ENCODE results near the gene CASP7. TPM values are rescaled to one million over a fixed set of nuclear protein-coding genes. Genes with fewer than 3 reads are reported as not detected.

The CASP7 gene
- 10 to 100 TPM; 14.6 to 16.4 TPM for total RNA-seq

DNA sequence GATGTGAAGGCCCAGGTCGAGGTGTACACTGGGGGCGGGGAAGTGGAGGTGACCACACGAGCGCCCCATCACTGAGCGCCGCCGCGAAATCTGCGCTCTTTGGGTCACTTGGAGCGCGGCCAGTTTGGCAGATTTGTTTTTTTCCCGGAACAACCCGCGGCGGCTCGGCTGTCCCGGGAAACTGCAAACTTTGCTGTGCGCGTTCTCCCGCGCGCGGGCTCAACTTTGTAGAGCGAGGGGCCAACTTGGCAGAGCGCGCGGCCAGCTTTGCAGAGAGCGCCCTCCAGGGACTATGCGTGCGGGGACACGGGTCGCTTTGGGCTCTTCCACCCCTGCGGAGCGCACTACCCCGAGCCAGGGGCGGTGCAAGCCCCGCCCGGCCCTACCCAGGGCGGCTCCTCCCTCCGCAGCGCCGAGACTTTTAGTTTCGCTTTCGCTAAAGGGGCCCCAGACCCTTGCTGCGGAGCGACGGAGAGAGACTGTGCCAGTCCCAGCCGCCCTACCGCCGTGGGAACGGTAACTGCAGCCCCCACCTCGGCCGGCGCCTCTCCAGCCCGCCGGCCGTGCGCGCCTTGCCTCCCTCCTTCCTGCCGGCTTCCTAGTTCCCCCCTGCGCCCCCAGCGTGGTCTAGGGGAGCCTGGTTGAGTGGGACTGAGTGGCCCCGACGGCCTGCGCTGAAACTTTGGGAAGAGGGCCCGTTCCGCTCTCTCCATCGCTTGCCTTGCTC lies at the start of gene CASP7:
Gene CASP7 (plus strand): TSS at position 450 of the 727 bp plus-strand sequence. CDS start 17,582 bp downstream, outside the sequence.
- Mint-ChIP-seq H3K27ac (peak within 1 kb of the TSS; percentile 82), H3K4me1 (peaks cover 42% of the 10 kb centered on the region), H3K9me3 (ENCODE audit: low read depth) (peaks cover 9% of the 10 kb centered on the region), H3K4me3 (peak within 1 kb of the TSS; percentile 80), H3K36me3 (ENCODE audit: low read depth) (peaks cover 25% of the 10 kb centered on the region), H3K27me3 (peaks cover under 1% of the 10 kb centered on the region)
- POLR2A ChIA-PET = interaction anchor here (1.5 kb wide), 1 partner anchor 495 kb away, joined by 3 read pairs; the partner anchor contains the start of gene CCDC186
- intact Hi-C loops (cut with DNase I, micrococcal nuclease) = loop anchor here (1.0 to 10.0 kb wide), 11 partner anchors 173 to 1255 kb away; partner anchors contain the start of genes CCDC186 (in 2 of the 2), DCLRE1A (in 2 of the 2), NHLRC2 (in 2 of the 2) and TRUB1 (in 1 of the 2)
- peak; percentile 80 for ATAC-seq
- CTCF ChIA-PET = interaction anchor here (0.6 to 1.9 kb wide), 7 partner anchors 13 to 404 kb away, joined by 3 to 6 read pairs (median 3); partner anchors contain the start of gene PLEKHS1
- DNase-seq = peak; percentile 91

DNA sequence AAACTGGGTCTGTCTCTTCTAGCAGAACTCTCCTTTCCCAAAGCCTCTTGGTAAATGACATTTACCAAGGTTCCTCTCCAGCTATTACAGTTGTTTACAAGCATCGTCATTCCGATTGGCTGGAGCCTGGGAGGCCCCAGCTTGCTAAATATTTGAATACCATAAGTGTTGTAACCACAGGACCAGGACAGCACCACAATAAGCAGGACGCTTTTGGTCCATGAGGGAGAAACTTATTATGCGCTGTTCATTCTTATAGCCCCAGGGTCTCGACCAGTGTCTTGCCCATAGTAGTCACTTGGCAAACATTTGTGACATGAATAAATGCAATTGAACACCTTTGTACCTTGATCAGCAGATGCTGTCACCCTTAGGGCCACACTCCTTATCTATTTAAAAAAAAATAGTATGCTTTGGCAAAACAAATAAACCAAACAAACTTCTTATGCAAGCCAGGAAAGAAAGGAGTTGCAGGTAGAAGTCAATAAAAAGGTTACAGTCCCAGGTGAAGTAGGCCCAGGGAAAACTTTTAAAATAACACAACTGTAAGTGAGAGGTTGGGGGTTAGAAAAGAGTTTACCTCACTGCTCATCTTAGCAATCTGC lies 48.7 kb upstream of the CASP7 start:
- ChIA-PET POLR2A (no interaction called here), CTCF (no interaction called here)
- no peaks in the 10 kb centered on the region for H3K4me1 Mint-ChIP-seq
- no peaks in the 10 kb centered on the region for H3K36me3 Mint-ChIP-seq (ENCODE audit: low read depth)
- no peak overlapping the region for H3K4me3 Mint-ChIP-seq
- intact Hi-C loops (cut with DNase I, micrococcal nuclease) = no loop called here
- no peak overlapping the region for H3K27ac Mint-ChIP-seq
- DNase-seq = no peak
- H3K9me3 Mint-ChIP-seq (ENCODE audit: low read depth) = no peaks in the 10 kb centered on the region
- no peak for ATAC-seq
- peaks cover 9% of the 10 kb centered on the region for H3K27me3 Mint-ChIP-seq

DNA sequence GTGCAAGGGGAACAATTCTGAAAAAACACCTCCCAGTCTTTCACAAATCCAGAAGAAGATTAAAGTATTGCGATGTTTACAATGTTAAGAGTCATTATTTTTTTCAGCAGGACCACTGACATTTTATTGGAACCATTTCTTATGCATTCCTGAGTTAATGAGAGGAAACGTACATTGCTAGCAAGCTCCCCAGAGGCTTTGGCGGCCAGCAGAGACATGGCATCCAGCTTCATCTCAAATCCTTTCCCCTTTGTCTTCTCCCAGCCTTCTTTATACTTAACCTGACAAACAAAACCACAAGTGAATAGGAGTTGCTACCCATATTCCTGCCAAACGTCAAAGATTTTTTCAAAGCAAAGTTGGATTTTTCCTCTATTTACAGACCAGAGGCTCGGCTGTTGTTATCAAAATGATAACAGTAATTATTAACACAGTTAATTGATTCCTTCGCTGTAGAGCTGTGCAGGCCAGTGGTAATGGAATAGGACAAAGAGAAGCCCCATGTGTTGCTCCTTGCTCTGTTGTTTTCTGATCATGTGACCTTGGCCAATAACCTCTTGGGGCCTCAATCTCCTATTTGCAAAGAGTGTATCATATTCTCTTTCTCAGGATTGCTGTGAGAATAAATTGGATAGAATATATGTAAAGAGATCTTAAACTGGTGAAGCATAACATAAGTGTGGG lies 47.9 kb upstream of the CASP7 start:
- POLR2A ChIA-PET = no interaction called here
- intact Hi-C loops (cut with DNase I, micrococcal nuclease) = no loop called here
- no peak overlapping the region for H3K4me3 Mint-ChIP-seq

DNA sequence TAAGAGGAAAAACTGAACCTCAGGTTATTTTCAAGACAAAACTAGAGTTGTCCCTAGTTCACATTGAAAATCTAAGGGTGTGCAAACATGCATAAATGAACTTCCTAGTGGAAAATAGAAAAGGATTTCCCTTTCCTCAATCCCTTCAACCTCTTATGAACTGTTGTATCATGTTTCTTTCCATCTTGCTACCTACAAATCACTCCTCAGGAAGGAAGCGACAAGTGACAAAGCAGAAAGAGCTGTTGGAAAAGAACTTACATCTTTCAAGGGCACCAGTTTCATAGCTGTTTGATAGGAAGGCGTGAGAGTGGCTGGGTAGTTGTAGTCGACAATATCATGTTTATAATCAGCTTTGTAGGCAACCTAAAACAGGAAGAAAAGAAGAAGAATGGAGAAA lies 39.7 kb upstream of the CASP7 start:
- ChIA-PET CTCF (interaction anchor here (1.0 kb wide), 1 partner anchor 10 kb away, joined by 3 read pairs; no protein-coding TSS in a partner anchor), POLR2A (no interaction called here)
- no peak overlapping the region for H3K27ac Mint-ChIP-seq
- intact Hi-C loops (cut with DNase I, micrococcal nuclease) = no loop called here
- H3K4me1 Mint-ChIP-seq = no peaks in the 10 kb centered on the region
- no peaks in the 10 kb centered on the region for H3K36me3 Mint-ChIP-seq (ENCODE audit: low read depth)
- ATAC-seq (no peak), DNase-seq (no peak)
- no peak overlapping the region for H3K4me3 Mint-ChIP-seq
- H3K9me3 Mint-ChIP-seq (ENCODE audit: low read depth) = no peaks in the 10 kb centered on the region
- H3K27me3 Mint-ChIP-seq = peaks cover 32% of the 10 kb centered on the region

More for the DNA sequence above, 47.9 kb upstream of the CASP7 start:
- ATAC-seq (no peak), DNase-seq (no peak)
- Mint-ChIP-seq H3K9me3 (ENCODE audit: low read depth) (no peaks in the 10 kb centered on the region), H3K4me1 (no peaks in the 10 kb centered on the region), H3K27me3 (peaks cover 11% of the 10 kb centered on the region), H3K27ac (no peak overlapping the region), H3K36me3 (ENCODE audit: low read depth) (no peaks in the 10 kb centered on the region)
- CTCF ChIA-PET = no interaction called here

DNA sequence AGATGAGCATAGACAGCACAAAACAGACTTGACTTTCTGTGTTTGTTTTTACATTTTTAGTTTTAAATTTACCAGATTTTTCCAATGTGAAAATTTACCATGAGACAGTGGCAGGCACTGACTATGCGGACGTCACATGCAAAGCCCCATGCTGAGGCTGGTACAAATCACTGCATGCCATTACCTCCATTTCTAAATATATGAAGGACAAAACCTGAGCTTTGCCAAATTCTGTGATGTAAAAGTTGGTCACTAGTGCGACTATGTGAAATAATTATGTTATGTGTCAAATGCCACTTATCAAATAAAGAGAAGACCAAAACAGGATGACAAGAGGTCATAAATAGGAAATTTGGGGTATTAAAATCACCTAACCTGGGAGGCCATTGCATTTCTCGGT lies 38.0 kb upstream of the CASP7 start:
- Mint-ChIP-seq H3K4me1 (no peaks in the 10 kb centered on the region), H3K27ac (no peak overlapping the region), H3K9me3 (ENCODE audit: low read depth) (no peaks in the 10 kb centered on the region), H3K27me3 (peaks cover 25% of the 10 kb centered on the region), H3K4me3 (no peak overlapping the region), H3K36me3 (ENCODE audit: low read depth) (no peaks in the 10 kb centered on the region)
- intact Hi-C loops (cut with DNase I, micrococcal nuclease) = no loop called here
- DNase-seq (no peak), ATAC-seq (no peak)
- ChIA-PET POLR2A (no interaction called here), CTCF (no interaction called here)

DNA sequence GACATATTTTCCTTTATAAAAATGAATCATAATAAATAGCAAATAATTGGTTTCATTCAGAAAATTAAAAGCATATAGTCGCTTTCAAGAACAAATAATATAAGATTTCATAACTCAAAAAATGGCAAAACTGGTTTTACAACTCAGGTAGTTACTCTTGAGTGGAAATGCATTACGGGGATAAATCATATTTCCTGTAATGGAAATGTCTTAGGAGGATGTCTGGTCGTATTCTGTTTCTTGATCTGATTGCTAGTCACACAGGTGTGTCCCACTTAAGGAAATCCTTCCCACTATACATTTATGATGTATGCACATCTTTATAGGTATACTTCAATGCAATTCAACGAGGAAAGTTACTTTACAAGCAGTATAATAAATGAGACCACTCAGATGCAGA lies 36.5 kb upstream of the CASP7 start:
- H3K27me3 Mint-ChIP-seq = peaks cover 27% of the 10 kb centered on the region
- DNase-seq (no peak), ATAC-seq (no peak)
- no peak overlapping the region for H3K27ac Mint-ChIP-seq
- H3K4me3 Mint-ChIP-seq = no peak overlapping the region
- intact Hi-C loops (cut with DNase I, micrococcal nuclease) = no loop called here
- H3K36me3 Mint-ChIP-seq (ENCODE audit: low read depth) = no peaks in the 10 kb centered on the region
- ChIA-PET CTCF (no interaction called here), POLR2A (no interaction called here)
- no peaks in the 10 kb centered on the region for H3K9me3 Mint-ChIP-seq (ENCODE audit: low read depth)
- no peaks in the 10 kb centered on the region for H3K4me1 Mint-ChIP-seq

DNA sequence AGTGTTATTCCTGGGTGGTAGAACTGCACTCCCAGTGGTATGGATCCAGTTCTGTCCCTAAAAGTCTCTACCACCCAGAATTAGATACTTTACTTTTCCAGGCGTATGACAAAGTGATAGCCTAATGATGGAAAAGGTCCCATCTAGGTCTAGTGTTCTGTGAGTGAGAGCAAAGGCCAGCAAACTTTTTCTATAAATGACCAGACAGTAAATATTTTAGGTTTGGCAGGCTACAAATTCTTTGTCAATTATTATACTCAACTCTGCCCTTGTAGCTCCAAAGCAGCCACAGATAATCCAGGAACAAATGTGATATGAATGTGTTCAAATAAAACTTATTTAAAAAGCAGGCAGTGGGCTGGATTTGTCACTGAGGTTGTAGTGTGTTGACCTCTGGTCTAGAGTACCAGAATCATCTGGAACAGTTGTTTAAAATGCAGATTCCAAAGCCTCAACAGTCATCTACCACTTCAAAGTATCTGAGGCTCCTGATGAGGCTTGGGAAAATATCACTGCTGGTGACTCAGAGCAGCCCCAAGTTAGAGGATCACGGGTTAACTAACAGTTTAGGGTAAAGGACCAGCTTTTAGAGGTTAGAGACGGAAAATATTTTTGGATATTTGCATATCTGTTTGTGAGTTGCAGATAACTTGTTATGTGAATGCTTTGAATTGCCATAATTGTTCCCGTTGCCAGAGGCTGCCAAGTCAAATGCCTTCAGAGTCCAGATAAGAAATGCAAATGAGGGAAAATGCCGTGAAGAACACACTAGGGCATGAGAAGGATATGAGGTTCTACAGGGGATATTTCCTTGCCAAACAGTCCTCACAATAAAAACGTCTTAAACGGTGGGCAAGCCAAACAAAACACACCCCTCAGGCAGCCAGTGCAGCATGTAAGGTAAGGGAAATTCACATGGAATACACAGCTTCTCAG lies 35.3 kb upstream of the CASP7 start:
- ATAC-seq = no peak
- no peak for DNase-seq
- intact Hi-C loops (cut with DNase I, micrococcal nuclease) = no loop called here
- ChIA-PET CTCF (no interaction called here), POLR2A (no interaction called here)
- Mint-ChIP-seq H3K36me3 (ENCODE audit: low read depth) (no peaks in the 10 kb centered on the region), H3K27ac (no peak overlapping the region), H3K9me3 (ENCODE audit: low read depth) (no peaks in the 10 kb centered on the region), H3K27me3 (peaks cover 25% of the 10 kb centered on the region), H3K4me1 (no peaks in the 10 kb centered on the region), H3K4me3 (no peak overlapping the region)

DNA sequence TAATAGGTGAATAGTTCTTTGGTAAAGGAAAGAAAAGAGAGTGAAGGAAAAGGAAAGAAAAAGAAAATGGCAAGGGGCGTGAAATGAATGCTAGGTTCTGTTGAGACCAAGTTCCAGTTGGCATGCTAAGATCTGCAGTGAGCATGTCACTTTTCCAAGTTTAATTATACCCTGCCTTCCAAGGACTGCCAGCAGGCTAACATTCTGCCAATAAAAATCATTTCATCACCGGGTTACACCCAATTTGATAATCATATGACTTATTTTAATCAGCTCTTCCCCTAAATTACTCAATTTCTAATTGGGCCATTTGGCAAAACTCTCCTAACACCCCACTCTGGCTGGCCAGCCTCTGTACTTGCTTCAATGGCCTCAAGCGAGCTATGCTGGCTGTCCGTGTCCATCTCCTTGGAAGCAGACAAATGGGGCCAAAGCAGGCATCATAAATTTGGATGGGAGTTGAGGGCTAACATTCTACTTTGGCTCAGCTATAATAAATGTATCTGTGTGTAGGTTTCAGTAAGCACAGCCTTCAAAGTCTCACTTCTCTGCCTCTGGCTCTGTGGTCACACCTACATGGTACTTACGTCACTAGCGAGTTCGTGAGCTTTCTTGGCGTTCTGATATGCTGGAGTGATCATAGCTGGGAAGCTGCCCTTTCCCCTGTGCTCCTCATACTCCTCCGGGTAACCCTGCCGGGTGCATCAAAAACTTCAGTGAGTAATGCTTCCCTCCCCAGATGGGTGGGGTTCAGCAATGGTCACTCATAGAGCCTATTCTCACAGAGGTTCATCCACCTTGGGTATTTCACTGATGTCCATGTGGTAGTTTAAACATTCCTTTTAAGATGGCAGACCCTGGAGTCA lies 33.1 kb upstream of the CASP7 start:
- ChIA-PET POLR2A (no interaction called here), CTCF (no interaction called here)
- Mint-ChIP-seq H3K4me3 (no peak overlapping the region), H3K27ac (no peak overlapping the region), H3K36me3 (ENCODE audit: low read depth) (no peaks in the 10 kb centered on the region), H3K9me3 (ENCODE audit: low read depth) (no peaks in the 10 kb centered on the region), H3K27me3 (peaks cover 20% of the 10 kb centered on the region), H3K4me1 (no peaks in the 10 kb centered on the region)
- intact Hi-C loops (cut with DNase I, micrococcal nuclease) = no loop called here
- DNase-seq (no peak), ATAC-seq (no peak)

DNA sequence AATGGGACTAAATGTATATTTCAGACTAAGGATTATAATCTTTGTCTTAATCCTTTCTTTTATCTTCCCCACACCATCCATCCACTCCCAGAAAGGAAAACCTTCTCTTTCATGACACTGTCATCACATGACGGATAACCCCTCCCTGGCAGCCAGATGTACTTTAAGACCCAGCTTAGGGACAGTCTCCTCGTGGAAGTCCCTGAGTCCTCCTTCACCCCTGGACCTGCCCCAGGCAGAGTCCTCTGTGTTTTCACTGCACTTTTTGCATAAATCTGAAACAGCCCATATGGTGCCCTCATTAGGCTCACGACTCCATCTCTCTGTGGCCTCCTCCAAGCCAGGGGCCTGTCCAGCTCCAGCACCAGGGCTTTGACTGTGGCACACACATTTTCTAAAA lies 31.9 kb upstream of the CASP7 start:
- Mint-ChIP-seq H3K4me1 (no peaks in the 10 kb centered on the region), H3K27ac (no peak overlapping the region), H3K4me3 (no peak overlapping the region), H3K36me3 (ENCODE audit: low read depth) (no peaks in the 10 kb centered on the region), H3K27me3 (peaks cover 15% of the 10 kb centered on the region), H3K9me3 (ENCODE audit: low read depth) (no peaks in the 10 kb centered on the region)
- DNase-seq = no peak
- CTCF ChIA-PET = no interaction called here
- ATAC-seq = no peak
- POLR2A ChIA-PET = no interaction called here
- intact Hi-C loops (cut with DNase I, micrococcal nuclease) = no loop called here

DNA sequence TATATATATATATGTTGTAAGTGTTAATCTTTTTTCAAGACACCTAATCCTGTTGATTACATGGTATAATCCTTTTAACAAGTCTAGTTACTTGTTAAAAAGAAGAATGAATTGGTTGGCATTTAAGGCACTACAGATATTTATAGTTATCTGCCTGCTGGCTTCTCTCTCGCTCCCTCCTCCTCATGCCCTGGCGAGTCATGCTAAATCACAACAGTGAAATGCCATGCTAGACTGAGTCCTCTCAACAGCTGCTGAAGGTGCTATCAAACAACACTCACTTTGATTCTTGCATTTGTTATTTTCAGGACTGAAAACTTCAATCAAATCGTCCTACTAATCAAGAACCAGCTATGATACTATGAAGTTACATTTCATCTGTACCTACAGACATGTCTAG lies 31.2 kb upstream of the CASP7 start:
- H3K36me3 Mint-ChIP-seq (ENCODE audit: low read depth) = no peaks in the 10 kb centered on the region
- H3K27ac Mint-ChIP-seq = no peak overlapping the region
- intact Hi-C loops (cut with DNase I, micrococcal nuclease) = no loop called here
- CTCF ChIA-PET = no interaction called here
- H3K9me3 Mint-ChIP-seq (ENCODE audit: low read depth) = no peaks in the 10 kb centered on the region
- no peak overlapping the region for H3K4me3 Mint-ChIP-seq
- no peaks in the 10 kb centered on the region for H3K4me1 Mint-ChIP-seq
- POLR2A ChIA-PET = no interaction called here
- no peak for ATAC-seq
- no peak for DNase-seq
- H3K27me3 Mint-ChIP-seq = peaks cover 14% of the 10 kb centered on the region
